ENCODE measurements around the gene TMEM201. TPM values are rescaled to one million over a fixed set of nuclear protein-coding genes. Genes with fewer than 3 reads are reported as not detected.

The TMEM201 gene
- total and polyA plus RNA-seq, 4 donors: 4.5 to 10.8 (median 5.8) TPM

DNA sequence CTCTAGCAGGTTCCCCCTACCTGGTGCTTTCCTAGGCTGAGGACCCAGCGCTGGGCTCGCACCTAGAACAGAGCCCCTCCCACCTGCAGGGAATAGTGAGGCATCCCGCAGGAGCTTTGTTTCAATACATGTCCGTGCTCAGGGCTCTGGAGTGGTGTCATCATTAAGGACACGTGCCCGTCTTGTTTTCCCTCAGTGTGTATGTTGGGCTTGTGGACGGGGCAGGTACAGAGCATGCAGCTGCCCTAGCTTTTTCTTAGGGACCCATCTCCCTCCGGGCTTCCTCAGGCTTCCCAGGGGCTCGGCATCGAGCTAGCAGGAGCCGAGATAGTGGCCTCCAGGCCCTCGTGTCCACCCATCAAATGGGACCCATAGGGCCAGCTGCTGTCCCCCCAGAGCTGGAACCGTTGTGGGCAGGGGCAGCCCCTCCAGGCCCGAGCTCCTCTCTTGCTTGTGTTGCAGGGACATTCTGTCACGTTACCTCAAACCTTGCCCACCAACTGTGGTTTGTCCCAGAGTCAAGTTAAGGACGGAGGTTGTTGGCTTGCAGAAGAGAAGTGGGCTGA, 3.9 kb downstream of the TMEM201 start:
- DNase-seq: no peak
- Histone ChIP-seq H3K9me3 (ENCODE audit: control insufficient read depth in 4 of 4, insufficient read depth in 3 of 4, low read length in 3 of 4) (no peaks in the 10 kb centered on the region), H3K27me3 (ENCODE audit: control insufficient read depth in 3 of 3, insufficient read depth in 3 of 3, low read length in 2 of 3) (no peaks in the 10 kb centered on the region), H3K9ac (ENCODE audit: insufficient read depth in 1 of 2, low read length in 2 of 2) (peak overlapping the region in 1 of 2 donors; percentile 7), H3K36me3 (ENCODE audit: control insufficient read depth in 4 of 4, insufficient read depth in 4 of 4, low read length in 4 of 4) (peaks cover 0 to 4% (median 0%) of the 10 kb centered on the region in 4 donors), H3K4me1 (ENCODE audit: control insufficient read depth in 5 of 5, insufficient read depth in 5 of 5, low read length in 5 of 5) (peaks cover 17 to 69% (median 28%) of the 10 kb centered on the region in 5 donors), H3K4me3 (no peak overlapping the region), H3K27ac (ENCODE audit: low read depth in 1 of 2, low read length in 1 of 2) (no peak overlapping the region)
- TF ChIP-seq, protein P1, sequence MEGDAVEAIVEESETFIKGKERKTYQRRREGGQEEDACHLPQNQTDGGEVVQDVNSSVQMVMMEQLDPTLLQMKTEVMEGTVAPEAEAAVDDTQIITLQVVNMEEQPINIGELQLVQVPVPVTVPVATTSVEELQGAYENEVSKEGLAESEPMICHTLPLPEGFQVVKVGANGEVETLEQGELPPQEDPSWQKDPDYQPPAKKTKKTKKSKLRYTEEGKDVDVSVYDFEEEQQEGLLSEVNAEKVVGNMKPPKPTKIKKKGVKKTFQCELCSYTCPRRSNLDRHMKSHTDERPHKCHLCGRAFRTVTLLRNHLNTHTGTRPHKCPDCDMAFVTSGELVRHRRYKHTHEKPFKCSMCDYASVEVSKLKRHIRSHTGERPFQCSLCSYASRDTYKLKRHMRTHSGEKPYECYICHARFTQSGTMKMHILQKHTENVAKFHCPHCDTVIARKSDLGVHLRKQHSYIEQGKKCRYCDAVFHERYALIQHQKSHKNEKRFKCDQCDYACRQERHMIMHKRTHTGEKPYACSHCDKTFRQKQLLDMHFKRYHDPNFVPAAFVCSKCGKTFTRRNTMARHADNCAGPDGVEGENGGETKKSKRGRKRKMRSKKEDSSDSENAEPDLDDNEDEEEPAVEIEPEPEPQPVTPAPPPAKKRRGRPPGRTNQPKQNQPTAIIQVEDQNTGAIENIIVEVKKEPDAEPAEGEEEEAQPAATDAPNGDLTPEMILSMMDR (IDR thresholded peaks at IDR 0.05; ENCODE audit: control extremely low read depth, extremely low read depth): no peak
- no peak for ATAC-seq (ENCODE audit: insufficient read depth, low FRiP score)
- 78 to 84% methylated on average over 16 of the region's 16 CpGs for WGBS, 2 donors

DNA sequence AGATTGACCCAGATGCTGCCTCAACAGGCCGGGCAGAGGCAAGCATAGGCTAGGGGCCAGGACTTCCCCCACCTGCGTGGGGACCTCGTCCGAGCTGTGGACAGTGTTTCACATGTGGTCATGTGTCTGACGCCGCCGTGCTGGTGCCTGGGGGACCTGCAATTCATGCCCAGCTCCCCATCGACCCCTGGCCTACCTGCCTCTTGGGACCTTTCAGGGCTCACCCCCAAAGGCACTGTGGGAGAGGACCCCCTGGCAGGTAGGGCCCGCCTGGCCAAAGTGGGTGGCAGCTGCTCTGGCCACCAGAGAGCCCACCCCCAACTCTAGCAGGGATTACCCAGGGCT, 4.4 kb downstream of the TMEM201 start:
- TF ChIP-seq, protein P1 (IDR thresholded peaks at IDR 0.05; ENCODE audit: control extremely low read depth, extremely low read depth): no peak
- DNase-seq (no peak), ATAC-seq (ENCODE audit: insufficient read depth, low FRiP score) (no peak)
- Histone ChIP-seq H3K36me3 (ENCODE audit: control insufficient read depth in 4 of 4, insufficient read depth in 4 of 4, low read length in 4 of 4) (peaks cover 0 to 10% (median 2%) of the 10 kb centered on the region in 4 donors), H3K27me3 (ENCODE audit: control insufficient read depth in 3 of 3, insufficient read depth in 3 of 3, low read length in 2 of 3) (no peaks in the 10 kb centered on the region), H3K27ac (ENCODE audit: low read depth in 1 of 2, low read length in 1 of 2) (peak overlapping the region; percentile 4 to 23), H3K9ac (ENCODE audit: insufficient read depth in 1 of 2, low read length in 2 of 2) (peak overlapping the region in 1 of 2 donors; percentile 7), H3K9me3 (ENCODE audit: control insufficient read depth in 4 of 4, insufficient read depth in 3 of 4, low read length in 3 of 4) (no peaks in the 10 kb centered on the region), H3K4me1 (ENCODE audit: control insufficient read depth in 5 of 5, insufficient read depth in 5 of 5, low read length in 5 of 5) (peaks cover 17 to 72% (median 28%) of the 10 kb centered on the region in 5 donors), H3K4me3 (no peak overlapping the region)
- 48 to 58% methylated on average over 9 of the region's 9 CpGs for WGBS, 2 donors

DNA sequence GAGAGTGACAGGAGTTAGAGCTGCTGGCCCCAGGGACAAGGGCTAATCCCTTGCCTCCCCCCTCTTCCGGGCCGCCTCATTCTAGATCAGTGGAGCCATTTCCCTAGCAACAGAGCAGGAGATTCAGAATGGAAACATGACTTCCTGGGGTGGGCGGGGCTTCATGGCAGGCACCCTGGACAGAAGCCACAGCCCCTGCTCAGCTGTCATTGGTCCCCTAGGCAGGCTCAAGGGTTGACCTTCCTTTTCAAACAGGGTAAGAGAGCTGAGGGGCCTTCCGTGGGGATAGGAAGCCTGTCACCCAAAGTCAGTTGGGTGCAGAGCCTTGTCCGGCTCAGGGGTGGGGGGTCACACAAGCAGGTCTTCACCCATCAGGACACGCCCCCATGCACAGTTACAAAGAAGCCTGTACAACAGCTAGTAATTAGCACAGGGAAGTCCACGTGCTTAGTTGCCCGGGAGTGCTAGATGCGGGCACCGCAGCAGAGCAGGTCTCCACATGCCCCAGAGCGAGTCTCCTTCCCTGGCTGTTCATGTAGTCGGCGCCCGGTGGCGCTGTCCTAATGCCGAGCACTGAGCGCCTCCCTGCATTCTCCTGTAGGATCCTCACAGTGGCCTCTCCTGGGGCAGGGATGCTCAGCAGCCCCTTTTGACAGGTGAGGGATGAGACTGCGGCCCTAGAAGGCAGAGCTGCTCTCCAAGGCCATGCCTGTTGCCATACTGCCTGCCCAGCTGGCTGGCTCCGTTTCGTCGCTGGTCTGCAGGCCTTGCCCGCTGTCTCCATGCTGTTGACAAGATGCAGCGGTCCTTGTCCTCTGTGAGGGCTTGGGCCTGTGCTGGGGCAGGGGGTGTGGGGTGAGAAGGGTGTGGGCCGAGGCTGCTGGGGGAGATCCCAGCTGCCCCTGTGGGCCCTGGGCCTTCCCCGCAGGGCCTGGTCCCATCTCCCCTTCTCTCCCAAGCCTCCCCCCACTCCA, 5.1 kb downstream of the TMEM201 start:
- Histone ChIP-seq H3K27me3 (ENCODE audit: control insufficient read depth in 3 of 3, insufficient read depth in 3 of 3, low read length in 2 of 3) (no peaks in the 10 kb centered on the region), H3K27ac (ENCODE audit: low read depth in 1 of 2, low read length in 1 of 2) (peak overlapping the region; percentile 4 to 23), H3K9me3 (ENCODE audit: control insufficient read depth in 4 of 4, insufficient read depth in 3 of 4, low read length in 3 of 4) (no peaks in the 10 kb centered on the region), H3K4me3 (no peak overlapping the region), H3K9ac (ENCODE audit: insufficient read depth in 1 of 2, low read length in 2 of 2) (peak overlapping the region in 1 of 2 donors; percentile 42), H3K4me1 (ENCODE audit: control insufficient read depth in 5 of 5, insufficient read depth in 5 of 5, low read length in 5 of 5) (peaks cover 17 to 69% (median 28%) of the 10 kb centered on the region in 5 donors), H3K36me3 (ENCODE audit: control insufficient read depth in 4 of 4, insufficient read depth in 4 of 4, low read length in 4 of 4) (peaks cover 0 to 13% (median 3%) of the 10 kb centered on the region in 4 donors)
- no peak for ATAC-seq (ENCODE audit: insufficient read depth, low FRiP score)
- TF ChIP-seq, protein P1 (IDR thresholded peaks at IDR 0.05; ENCODE audit: control extremely low read depth, extremely low read depth): no peak
- DNase-seq: peak; percentile 94 to 96 (median 96)
- WGBS, 2 donors: 62 to 68% methylated on average over 25 of the region's 25 CpGs
